Activated CD4-positive, alpha-beta T cell treated with anti-CD3 and anti-CD28 coated beads for 1 hour (primary cell): ENCODE measurements around the gene PVR.
"Not testable (repeated sequence)": the region's sequence is repeated elsewhere in the genome, so short reads cannot be mapped to it uniquely, and the experiment has no call there.

Experiments
- DNase-seq: peaks from one replicate; pipeline ENCODE4 v3.0.0-alpha.2; 2020

Gene PVR

GRCh38 chr19:44618640-44619357 lies 24.9 kb upstream of the PVR start:
- DNase-seq: no peak

- no peak for DNase-seq
Observed at GRCh38 chr19:44620667-44621066, 23.0 kb upstream of the PVR start.

- DNase-seq: no peak
Observed at GRCh38 chr19:44621367-44621766, 22.3 kb upstream of the PVR start.

GRCh38 chr19:44623080-44623479 lies 20.6 kb upstream of the PVR start:
- no peak for DNase-seq

GRCh38 chr19:44623626-44624025 lies 20.1 kb upstream of the PVR start:
- no peak for DNase-seq

GRCh38 chr19:44624840-44625354 lies 18.8 kb upstream of the PVR start:
- no peak for DNase-seq

- DNase-seq: not testable (repeated sequence)
Observed at GRCh38 chr19:44625637-44626036, 18.1 kb upstream of the PVR start.

GRCh38 chr19:44626048-44626624 lies 17.6 kb upstream of the PVR start:
- DNase-seq: no peak

GRCh38 chr19:44627631-44628030 lies 16.1 kb upstream of the PVR start:
- DNase-seq: no peak

GRCh38 chr19:44628793-44629192 lies 14.9 kb upstream of the PVR start:
- DNase-seq: no peak

GRCh38 chr19:44631611-44632010 lies 12.1 kb upstream of the PVR start:
- not testable (repeated sequence) for DNase-seq

- DNase-seq: not testable (repeated sequence)
Observed at GRCh38 chr19:44634058-44634457, 9.7 kb upstream of the PVR start.

GRCh38 chr19:44634785-44635184 lies 8.9 kb upstream of the PVR start:
- DNase-seq: no peak

GRCh38 chr19:44635581-44636438 lies 7.9 kb upstream of the PVR start:
- DNase-seq: no peak

GRCh38 chr19:44636439-44637389 lies 7.0 kb upstream of the PVR start:
- DNase-seq: no peak

GRCh38 chr19:44637390-44637764 lies 6.3 kb upstream of the PVR start:
- DNase-seq: no peak

- DNase-seq: no peak
Observed at GRCh38 chr19:44640518-44640917, 3.2 kb upstream of the PVR start.

GRCh38 chr19:44641501-44642265 lies 2.0 kb upstream of the PVR start:
- DNase-seq: no peak

GRCh38 chr19:44642377-44642776 lies 1.3 kb upstream of the PVR start:
- no peak for DNase-seq

GRCh38 chr19:44644402-44645016 lies 799 bp downstream of the PVR start:
- DNase-seq: no peak

GRCh38 chr19:44645407-44646048 lies 1.8 kb downstream of the PVR start:
- no peak for DNase-seq
